Mesenteric fat pad (tissue), 1 donor: Measurements from ENCODE around the gene SEMA5A. TPM values are rescaled to one million over a fixed set of nuclear protein-coding genes. Genes with fewer than 3 reads are reported as not detected.

Source experiments
- DNase-seq: peaks from one replicate; pipeline ENCODE4 v3.0.0-alpha.2; 2020; ENCODE audit warnings: low spot score
- total RNA-seq: library from RNA; stranded (reverse); fragmentation: NEBNext Ultra II Directional; extraction: Animal tissue kit (Norgen Biotek cat#: 25700); gene quantifications from one replicate; pipeline ENCODE4 v1.2.1, GENCODE V29; 2021
- donor health status: DM: yes; HTN: yes; CAD: no.

The SEMA5A gene
- total RNA-seq, 1 donor from 2014 or later: 7.9 TPM

DNA sequence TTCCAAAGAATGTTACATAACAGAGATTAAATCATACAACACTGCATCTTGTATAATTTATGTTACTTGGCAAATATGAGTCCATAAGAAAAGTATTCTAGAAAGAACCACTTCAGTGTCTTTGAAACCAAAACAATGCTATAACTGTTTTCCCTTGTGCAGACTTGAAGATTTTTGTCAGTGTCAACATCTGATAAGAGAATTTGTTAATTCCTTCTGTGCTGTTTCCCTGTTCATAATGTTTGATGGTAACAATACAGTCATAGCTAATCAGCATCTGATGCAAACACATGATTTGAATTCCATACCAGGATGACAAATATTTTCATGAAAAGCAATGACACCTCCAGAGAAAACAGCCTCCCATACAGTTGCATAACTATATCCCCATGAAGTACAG lies 306.8 kb downstream of the SEMA5A start:
- DNase-seq: no peak

DNA sequence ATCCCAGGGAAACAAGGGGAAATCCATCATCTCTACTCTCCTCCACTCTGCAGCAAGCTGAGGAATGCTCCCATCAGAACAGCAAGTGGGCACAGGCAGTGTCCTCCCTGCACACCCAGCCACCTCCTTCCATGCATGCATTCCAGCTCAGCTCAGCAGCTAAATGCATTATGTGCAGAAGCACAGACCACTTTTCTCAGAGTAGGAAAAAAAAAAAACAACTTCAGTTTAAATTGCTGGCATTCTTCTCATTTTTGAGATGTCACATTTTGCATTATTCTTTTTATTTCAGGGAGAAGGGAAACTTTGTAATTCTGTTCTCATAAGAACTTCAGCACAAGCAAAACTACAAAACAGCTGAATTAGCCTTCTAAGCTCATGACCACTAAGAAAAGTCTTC lies 312.2 kb downstream of the SEMA5A start:
- DNase-seq: no peak

DNA sequence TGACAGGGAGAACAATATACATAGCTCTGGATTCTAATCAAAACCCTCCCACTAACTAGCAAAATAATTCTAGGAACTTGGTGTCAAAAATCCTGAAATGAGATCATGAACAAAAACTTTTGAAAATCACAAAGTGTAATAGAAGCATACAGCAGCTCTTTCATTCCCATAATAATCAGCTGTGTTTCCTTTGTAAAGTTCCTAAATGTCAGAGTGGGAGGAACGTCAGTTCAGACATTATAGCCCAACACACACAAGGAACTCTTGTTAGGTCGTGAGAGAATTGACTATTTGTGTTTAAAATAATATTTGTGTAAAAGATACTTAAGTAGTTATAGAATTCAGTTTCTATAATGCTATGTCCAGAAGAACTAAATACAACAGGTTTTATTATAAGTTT lies 312.8 kb downstream of the SEMA5A start:
- DNase-seq: no peak

DNA sequence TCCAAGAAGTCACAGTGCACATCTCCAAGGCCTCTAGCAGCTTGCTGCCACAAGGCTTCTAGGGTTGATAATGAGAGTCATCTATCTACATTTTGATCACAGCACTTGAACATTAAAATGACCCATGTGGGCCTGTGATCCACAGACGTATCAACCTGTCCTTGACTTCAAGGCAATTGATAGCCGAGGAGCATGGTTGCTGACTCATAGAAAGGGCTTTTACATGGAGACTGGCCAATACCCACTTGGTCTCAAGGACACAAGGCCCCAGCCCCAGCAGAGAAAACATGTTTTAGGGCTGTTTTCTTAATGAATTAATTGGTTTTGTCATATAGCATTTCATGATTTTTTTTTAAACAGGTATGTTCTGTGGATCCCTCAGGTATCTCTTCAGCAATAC lies 314.0 kb downstream of the SEMA5A start:
- DNase-seq: no peak

DNA sequence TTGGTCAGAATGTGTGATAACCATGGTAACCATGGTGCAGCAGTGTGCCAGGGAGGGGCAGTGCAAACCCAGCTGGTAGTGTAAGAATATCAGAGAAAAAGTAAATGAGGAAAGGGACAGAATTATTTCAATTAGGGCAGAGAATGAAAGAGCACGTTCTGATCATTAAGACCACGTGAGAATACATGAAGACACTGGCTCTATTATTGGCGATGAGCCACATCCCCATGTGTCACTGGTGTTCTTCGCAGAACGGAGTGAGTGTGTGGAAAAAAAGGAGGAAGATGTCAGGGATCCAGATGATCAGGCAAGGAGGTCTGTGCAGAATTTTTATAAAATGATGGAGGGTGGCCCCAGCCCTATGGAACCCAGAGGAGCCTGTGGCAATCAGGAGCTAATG lies 315.5 kb downstream of the SEMA5A start:
- DNase-seq: no peak

DNA sequence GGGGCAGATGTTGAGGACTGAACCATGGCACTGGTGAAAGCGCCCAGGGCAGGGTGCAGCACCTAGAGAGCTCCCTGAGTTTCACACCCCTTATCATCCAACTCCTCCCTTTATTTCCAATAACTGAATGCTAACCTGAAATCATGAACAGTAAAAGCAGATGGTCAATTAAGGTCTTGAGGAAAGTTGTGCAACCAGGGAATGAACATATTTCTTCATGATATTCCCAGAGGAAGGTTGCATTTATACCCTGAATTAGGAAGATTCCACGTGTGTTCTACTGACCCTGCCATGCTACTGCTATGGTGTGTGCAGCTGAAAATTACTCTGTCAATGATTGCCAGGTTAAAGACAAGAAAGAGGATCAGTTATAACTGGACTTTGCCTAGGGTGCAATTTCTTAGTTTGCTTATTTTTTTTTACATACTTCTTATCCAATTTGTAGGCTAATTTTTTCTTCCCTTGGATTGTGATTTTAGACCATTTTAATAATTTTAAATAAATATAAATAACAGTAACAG lies 319.8 kb downstream of the SEMA5A start:
- DNase-seq: no peak

DNA sequence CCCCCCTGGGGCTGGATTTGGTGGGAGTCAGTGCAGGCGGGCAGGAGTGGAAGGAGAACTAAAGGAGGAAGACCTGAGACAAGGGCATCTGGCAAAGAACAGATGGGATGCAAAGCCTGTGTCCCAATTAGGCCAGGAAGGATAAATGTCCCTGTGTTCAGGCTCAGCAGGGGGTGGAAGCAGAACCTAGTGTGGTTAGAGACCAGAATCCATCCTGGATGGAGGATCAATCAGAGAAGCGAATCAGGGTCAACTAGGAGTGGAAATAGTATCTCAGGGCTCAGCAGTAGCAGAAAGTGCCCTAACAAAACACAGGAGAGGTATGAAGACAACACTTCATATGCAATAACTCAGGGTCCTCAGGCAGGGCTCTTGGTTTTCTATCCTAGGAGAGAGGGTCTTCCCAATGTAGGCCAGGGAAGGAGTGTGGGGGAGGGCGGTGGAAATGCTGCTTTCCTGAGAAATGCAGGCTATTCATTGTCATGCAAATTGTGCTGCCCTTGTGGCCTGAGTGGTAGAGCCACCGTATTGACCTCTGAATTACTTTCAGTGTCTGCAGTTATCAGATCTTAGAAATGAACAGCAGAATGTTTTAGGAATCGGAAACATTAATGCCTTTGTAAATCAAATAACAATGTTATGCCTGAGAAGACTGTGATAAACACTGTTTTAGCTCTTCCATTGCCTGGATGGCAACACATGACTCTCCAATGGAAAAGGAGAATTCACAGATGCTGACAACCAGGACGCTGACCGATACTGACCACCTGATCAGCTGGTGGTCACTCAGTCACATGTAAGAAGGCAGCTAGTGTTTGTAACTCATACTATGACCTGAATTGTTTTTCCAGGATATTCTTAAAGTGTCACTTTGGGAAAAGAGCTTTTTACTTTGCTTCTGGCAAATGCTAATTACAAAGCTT lies 323.6 kb downstream of the SEMA5A start:
- no peak for DNase-seq

DNA sequence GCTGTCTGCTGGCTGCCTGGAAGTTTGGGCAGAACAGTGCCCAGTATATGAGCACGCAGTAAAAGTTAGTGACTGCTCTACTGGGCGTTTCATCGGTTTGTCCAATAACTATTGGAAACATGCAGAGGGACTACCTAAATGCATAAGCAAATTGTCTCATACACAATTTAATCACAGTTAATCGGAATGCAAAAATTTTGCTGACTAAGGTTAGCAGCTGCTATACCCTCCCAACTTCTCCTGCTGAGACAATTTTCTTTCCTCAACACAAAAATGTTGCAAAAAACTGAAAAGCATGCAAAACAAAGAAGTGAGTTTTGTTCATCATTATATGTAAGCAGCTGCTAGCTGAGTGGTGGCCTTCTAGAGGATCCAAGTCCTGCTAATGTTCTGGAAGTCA lies 327.5 kb downstream of the SEMA5A start:
- DNase-seq: no peak

DNA sequence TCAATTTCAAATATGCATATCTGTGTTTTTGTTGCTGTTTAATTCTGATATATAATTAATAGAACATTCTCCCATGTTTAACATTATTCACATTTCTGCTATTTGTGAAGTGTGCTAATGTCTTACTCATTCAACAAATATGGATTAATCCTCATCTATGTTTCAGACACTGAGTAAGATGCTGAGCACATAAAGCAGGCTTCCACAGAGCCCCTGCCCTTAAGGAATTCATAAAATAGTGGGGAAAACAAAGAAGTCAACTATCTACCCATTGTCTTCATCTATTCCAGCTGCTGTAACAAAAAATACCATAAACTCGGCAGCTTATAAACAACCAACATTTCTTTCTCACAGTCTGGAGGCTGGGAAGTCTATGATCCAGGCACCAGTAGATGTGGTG lies 333.3 kb downstream of the SEMA5A start:
- no peak for DNase-seq

DNA sequence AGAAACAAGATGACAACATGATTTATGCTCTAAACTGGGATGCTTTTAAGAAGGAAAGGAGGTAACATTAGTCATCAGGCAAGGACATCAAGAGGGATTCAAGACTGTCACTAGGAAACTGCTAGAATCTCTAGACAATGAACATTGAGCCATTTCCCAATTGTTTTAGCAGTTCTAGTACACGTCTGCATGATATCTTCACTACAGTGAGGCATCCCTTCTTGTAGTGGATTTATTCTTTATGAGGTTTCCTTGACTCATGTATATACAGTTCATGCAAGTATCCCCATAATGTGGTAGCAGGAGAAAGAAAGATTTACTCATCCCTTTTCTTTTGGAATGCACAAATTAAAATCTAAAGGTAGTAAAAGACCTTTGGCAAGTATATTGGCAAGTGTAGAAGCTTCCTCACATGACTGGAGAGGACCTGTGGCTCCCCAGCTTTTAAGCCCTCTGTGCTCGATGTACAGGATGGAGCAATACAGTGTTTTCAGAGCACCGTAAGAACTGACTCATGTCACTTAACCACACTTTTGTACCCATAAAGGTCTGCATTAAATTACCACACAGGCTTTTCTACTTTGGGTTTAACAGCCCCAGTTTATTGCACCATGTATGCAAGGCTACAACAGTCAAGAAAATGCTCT lies 335.9 kb downstream of the SEMA5A start:
- DNase-seq: no peak

DNA sequence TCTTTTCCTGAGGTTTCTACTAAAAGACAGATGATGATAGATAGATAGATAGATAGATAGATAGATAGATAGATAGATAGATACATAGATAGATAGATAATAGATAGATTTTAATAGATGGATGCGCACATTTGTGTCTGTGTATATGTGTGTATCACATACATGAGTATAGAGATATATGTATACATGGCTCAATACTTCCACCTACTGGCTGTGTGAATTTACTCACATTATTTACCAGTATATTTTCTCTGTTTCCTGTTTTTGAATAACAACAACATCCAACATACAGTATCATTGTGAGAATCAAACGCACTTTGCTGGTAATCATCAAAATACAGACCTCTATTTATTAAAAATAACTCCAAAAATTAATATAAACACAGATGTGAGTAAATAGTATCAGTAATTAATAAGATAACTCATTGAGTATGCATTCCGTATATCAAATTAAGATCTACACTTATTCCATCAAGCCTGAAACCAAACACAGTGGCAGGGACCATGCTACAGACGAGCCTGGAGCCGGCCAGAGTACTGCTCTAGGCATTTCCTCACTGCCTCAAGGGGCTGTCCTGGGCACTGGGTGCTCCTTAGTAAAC lies 338.0 kb downstream of the SEMA5A start:
- no peak for DNase-seq

DNA sequence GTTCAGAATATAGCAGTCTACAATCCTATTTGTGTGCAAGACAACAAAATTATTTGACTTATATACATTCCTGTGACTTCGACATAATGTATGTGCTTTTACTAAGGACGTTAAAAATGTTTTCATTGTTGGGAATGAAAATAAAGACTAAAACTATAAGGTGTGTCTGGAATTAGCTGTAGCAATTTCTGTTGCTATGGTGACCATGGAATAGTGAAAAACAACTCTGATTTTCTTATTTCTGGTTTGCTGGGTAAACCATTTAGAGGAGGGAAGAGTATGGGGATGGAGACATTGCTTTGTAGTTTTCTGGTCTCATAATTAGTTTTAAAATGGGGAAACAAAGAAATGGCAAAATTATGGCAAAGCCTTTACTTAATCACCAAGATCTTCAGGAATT lies 343.2 kb downstream of the SEMA5A start:
- DNase-seq: no peak

DNA sequence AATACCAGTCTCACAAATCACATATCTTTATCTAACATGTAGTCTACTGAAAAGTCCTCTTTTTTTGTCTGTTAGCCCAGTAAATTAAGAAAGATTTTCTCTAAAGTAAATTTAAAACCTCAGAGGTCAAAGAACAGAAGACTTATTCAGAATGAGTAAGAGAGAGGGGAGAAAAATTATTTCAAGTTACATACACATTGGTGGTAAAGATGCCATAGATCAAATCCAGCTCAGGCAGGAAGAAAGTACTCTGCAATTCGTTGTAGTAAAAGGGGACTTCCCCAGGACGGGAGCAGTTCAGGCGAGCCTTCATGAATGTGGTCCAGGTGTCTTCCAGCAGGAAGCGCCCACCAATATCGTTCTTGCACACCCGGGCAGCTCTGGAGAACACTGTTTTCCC lies 344.1 kb downstream of the SEMA5A start:
- DNase-seq: no peak

DNA sequence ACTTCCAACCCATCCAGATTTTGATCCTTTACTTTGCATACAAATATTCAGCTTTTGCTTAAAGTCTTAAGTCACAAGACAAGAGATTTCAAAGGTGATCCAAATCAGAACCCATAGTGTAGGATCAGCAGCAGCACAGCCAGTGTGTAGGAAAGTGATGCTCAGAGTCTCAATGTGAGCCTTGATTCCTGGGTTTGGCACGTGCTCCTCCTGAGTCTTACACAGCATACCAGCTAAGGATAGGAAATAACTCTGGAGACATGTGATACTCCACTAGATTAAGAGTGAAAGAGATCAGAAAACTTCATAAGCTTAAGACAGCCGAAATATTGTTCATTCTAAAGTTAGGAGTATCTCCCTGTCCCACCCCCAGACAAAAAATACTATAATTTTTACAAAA lies 344.9 kb downstream of the SEMA5A start:
- no peak for DNase-seq

DNA sequence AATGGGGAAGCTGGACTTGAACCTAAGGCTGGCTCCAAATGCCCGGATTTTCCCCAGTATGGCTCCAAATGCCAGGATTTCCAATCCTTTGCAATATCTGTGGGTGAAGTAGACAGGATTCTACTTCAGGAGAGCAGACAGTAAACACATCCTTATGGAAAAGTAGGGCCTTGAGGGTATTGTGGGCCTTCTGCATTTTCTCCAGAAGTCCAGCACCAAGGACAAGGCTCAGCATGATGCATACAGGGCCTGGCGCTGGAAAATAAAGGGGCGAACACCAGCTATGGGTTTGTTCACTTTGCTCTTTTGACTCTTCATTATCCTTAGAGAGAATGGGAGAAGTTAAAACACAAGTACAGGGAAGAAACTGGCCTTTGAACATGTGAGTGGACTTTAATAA lies 347.5 kb downstream of the SEMA5A start:
- no peak for DNase-seq

DNA sequence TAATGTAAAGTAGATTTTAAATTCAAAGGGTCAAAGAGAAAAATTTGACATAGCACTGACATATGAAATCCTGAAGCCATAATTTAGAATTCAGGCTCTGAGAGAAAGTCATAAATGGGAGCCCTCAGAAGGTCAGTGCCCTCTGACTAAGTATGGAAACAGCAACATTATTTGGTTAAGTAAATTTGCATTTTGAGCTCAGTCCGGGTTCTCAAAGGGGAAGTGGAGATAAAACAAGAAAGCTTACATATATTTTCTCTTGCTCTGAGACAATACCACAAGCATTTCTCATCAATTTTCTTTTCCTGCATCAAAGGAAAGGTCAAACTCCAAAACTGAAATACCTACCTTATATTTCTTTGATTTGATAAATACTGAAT lies 348.0 kb downstream of the SEMA5A start:
- no peak for DNase-seq

DNA sequence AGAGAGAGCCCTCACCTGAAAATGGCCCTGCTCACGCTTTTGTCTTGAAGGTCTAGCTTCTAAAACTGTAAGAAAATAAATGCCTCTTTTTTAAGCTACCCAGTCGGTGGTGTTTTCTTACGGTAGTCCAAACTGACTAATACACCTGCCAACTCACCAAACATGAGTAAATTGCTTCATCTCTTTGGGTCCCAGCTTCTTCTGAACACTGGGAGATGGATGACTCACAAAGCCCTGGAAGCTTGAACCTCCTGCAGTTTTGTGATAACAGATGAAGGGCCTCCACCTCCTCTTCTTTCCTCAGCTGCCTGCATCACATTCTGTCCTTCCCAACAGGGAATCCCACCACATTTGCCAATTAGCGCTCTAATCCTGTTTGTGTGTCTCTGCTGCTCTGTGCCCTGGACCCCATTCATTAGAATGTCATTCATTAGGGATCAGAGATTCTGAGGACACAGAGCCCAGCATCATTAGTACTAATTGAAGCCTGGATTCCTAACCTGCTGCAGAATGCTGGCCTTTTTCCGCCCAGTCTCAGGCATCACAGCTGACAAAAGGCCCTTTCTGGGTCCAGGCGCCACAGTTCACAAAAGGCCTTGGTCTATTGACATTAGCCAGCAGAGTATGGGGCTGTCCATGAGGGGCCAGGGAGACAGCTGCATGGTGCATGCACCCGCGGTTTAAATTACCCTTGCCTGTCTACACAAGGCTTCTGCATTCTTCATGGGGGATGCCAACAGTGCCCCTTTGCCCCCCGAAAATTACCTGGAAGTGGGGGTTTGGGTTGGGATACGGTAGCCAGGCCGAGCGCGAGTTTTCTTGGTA lies 349.3 kb downstream of the SEMA5A start:
- no peak for DNase-seq

DNA sequence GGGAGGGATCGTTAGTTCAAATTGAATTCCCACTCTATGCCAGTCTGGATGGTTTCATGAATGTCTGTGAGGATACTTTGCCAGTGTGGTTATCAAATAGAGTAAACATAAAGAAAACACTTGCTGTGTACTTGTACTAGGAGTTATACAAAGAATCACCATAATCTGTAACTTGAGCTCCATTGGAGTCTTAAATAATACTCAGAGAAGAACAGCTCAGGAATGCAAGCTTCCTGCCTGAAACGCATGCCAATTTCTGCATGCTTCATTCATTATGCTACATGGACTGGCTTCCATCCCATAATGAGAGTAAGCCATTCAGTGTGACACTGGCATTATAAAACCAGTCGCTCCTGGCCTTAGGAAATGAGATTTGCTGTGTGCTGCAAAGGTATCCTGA lies 351.4 kb downstream of the SEMA5A start:
- no peak for DNase-seq

DNA sequence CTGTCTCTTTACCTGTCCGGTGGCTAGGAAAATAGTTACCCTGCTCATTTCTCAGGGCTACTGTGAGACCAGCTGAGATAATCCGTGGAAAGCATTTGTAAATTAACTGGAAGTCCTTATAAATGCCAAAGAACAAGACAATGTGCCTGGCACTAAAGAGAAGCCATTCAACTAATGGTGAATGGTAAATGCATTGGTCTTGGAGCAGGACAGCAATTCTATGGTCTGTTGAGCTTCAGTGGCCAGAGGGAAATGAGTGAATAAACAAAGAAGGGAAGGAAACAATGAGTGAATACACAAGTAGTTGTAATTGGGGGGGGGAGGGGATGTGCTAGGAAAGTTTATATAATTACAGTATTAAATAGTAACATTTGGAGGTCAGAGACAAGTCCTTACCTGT lies 353.6 kb downstream of the SEMA5A start:
- DNase-seq: no peak

DNA sequence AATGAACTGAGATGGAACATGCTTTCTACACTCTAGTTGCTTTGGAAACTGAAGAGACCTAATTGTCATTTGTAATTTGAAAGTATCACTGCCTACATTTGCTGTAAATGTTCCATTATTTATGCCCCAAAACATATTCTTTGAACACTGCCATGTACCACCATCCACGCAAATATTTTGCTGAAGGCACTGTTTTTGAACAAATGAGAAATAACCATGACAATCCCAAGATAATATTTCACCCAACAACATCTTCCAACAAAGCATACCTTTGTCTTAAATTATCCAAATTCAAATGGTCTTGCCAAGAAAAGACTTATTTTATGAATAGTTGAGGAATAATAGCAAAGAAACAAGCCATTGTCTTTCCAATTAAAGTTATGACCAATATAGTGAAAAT lies 356.2 kb downstream of the SEMA5A start:
- DNase-seq: no peak

DNA sequence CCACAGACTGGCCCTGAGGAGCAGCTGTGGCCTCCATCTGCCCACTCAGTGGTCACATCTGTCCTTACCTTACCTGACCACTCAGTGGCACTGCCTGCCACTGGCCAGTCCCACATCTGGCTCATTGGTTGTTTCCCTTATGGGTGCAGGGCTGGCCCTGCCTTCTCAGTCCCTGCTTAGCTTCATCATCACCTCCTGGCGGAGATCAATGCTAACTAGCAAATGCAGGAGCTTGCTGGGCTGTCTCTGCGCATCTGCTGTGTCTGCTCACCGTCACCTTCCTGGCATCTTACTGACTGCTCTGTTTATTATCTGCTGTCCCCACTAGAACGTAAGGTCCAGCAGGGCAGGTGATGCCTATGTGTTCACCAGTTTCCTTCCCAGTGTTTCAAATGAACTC lies 356.9 kb downstream of the SEMA5A start:
- DNase-seq: no peak
